ENCODE results near the gene RBMS1. TPM values are rescaled to one million over a fixed set of nuclear protein-coding genes. Genes with fewer than 3 reads are reported as not detected.

Gene RBMS1
- total RNA-seq, 1 donor from 2014 or later = 75.3 TPM

GRCh38 chr2:160474891-160475787, 18.5 kb downstream of the RBMS1 start:
- no peak for DNase-seq (ENCODE audit: low spot score)
- intact Hi-C loops (cut with DNase I) = no loop called here

GRCh38 chr2:160474319-160474645, 19.3 kb downstream of the RBMS1 start:
- DNase-seq (ENCODE audit: low spot score) = no peak
- intact Hi-C loops (cut with DNase I) = no loop called here

- intact Hi-C loops (cut with DNase I) = no loop called here
- no peak for DNase-seq (ENCODE audit: low spot score)
Measured at GRCh38 chr2:160473468-160474318, 19.9 kb downstream of the RBMS1 start.

GRCh38 chr2:160472839-160473251, 20.8 kb downstream of the RBMS1 start:
- intact Hi-C loops (cut with DNase I) = no loop called here
- DNase-seq (ENCODE audit: low spot score) = no peak

GRCh38 chr2:160471950-160472349, 21.7 kb downstream of the RBMS1 start:
- no peak for DNase-seq (ENCODE audit: low spot score)
- intact Hi-C loops (cut with DNase I) = no loop called here

GRCh38 chr2:160469621-160470204, 23.9 kb downstream of the RBMS1 start:
- no peak for DNase-seq (ENCODE audit: low spot score)
- intact Hi-C loops (cut with DNase I) = no loop called here

GRCh38 chr2:160469164-160469563, 24.4 kb downstream of the RBMS1 start:
- no peak for DNase-seq (ENCODE audit: low spot score)
- intact Hi-C loops (cut with DNase I) = no loop called here

GRCh38 chr2:160467086-160467485, 26.5 kb downstream of the RBMS1 start:
- DNase-seq (ENCODE audit: low spot score) = no peak
- intact Hi-C loops (cut with DNase I) = no loop called here

GRCh38 chr2:160465406-160465805, 28.2 kb downstream of the RBMS1 start:
- DNase-seq (ENCODE audit: low spot score) = no peak
- intact Hi-C loops (cut with DNase I) = no loop called here

GRCh38 chr2:160465002-160465401, 28.6 kb downstream of the RBMS1 start:
- no peak for DNase-seq (ENCODE audit: low spot score)
- intact Hi-C loops (cut with DNase I) = no loop called here

GRCh38 chr2:160464017-160464416, 29.6 kb downstream of the RBMS1 start:
- intact Hi-C loops (cut with DNase I) = no loop called here
- no peak for DNase-seq (ENCODE audit: low spot score)

- DNase-seq (ENCODE audit: low spot score) = no peak
- intact Hi-C loops (cut with DNase I) = no loop called here
Measured at GRCh38 chr2:160463245-160463644, 30.4 kb downstream of the RBMS1 start.

- intact Hi-C loops (cut with DNase I) = no loop called here
- no peak for DNase-seq (ENCODE audit: low spot score)
Measured at GRCh38 chr2:160460333-160460731, 33.3 kb downstream of the RBMS1 start.

GRCh38 chr2:160459538-160460332, 33.9 kb downstream of the RBMS1 start:
- no peak for DNase-seq (ENCODE audit: low spot score)
- intact Hi-C loops (cut with DNase I) = no loop called here

GRCh38 chr2:160458718-160459453, 34.7 kb downstream of the RBMS1 start:
- no peak for DNase-seq (ENCODE audit: low spot score)
- intact Hi-C loops (cut with DNase I) = no loop called here

- DNase-seq (ENCODE audit: low spot score) = no peak
- intact Hi-C loops (cut with DNase I) = no loop called here
Measured at GRCh38 chr2:160457588-160457987, 36.0 kb downstream of the RBMS1 start.

GRCh38 chr2:160454070-160454797, 39.4 kb downstream of the RBMS1 start:
- intact Hi-C loops (cut with DNase I) = loop anchor here (5.0 kb wide), 1 partner anchor 38 kb away; the partner anchor contains the start of gene RBMS1
- DNase-seq (ENCODE audit: low spot score) = no peak
